GM21423 (cell line): Measurements from ENCODE around the gene MYOCD.

Experiments
- ATAC-seq: cut with Tn5 transposase; IDR thresholded peaks from one replicate; pipeline ENCODE4 v1.9.1; 2021; ENCODE audit warnings: mild to moderate bottlenecking, moderate library complexity; ENCODE audit not compliant: unreplicated experiment

The MYOCD gene

DNA sequence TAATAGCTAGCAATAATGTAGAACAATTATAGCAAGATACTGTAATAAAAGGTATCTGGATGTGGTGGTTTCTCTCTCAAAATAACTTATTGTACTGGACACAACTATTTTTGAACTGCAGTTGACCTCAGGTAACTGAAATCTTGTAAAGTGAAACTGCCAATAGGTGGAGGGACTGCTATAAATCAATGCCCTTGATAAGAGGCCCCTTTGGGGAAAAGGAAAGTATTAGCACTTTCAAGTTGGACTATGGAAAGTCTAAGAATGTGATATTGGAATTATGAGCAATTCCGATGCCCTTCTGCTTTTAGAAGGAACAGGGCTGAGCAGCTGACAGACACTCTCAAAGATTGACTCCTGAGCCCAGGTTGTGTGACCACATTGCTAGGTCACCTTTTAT, 79.1 kb downstream of the MYOCD start:
- no peak for ATAC-seq

DNA sequence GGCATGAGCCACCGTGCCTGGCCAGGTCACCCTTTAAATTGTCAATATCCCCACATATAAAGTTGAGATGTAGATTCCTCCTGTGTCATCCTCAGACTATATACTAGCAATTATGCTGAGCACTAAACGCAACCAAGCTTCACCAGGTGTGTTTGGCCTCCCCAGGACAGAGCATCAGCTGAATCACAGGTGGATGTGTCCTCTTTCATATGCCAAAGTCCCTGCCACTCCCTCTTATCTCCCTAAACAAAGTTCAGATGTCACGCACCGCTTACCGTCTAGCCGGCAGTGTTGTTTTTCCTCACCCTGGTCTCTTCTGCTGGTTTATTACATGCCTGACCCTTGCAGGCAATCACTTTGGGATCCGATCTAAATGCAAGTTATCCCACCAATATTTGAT, 79.8 kb downstream of the MYOCD start:
- no peak for ATAC-seq

DNA sequence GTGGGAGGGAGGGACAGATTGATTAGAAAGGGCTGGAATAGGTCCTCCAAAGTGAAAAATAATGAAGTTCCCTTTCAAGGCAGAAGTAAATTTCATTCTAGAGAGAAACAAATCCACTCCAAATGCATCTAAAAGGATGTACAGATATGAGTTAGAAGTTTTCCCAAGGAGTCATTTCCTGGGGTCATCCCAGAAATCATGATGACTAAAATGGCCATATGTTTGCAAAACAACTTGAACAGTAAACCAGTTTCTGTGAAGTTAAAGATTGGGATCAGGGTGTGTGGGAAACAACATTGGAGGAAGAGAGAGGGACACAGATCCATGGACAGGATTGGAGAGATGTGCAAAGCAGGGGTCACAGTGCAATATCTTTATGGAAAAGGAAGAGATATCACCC, 91.1 kb downstream of the MYOCD start:
- no peak for ATAC-seq

DNA sequence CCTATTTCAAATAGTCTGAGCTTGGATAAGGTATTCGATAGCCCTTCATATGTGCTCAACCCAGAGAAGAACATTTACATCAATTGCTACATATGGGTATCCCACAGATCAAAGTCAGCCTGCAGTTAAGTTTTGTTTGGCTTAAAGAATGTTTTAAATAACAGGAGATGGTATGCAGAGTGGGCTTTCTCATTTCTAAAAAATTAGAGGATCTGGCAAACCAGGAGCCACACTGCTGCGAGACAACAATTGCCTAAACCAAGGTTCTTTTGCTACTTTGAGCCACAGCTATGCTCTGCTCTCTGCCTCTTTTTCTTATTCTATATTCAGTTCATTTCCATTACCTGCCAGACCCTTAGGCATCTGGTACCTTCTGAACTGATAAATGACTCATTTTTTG, 93.4 kb downstream of the MYOCD start:
- no peak for ATAC-seq

DNA sequence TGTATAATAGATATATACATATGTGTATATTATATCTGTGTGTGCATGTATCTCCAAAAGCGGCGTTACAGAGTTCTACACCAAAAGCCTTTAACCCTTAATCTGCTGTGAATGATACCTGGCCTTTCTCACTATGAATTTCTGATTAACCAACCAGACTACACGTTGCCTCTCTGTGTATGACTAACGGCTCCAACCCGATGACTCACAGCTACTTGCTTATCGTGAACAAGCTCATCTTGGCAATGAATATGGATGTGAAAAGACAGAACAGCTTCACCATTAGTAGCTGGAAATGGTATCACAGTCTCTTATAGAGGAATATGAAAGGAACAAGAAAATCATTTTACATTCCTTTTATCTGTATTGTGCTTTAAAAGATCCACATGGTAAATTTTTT, 99.9 kb downstream of the MYOCD start:
- ATAC-seq, result no peak

DNA sequence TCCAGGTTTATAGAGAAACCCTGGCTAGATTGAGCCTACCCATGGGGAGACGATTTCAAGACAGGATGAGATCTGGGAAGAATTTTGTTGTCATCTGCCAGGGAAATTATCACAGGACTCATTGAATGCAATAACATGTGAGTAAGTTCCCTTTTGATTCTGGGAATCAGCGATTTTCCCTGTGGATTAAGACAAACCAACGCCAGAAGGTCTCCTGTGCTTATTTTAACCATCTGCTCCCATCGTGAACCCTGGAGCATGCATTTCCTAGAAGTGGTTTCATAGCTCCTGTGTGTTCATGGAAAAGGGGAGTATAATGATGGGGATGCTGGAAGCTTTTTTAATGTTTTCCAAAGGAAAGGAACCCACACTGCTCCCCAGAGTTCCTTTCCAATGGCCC, 102.6 kb downstream of the MYOCD start:
- ATAC-seq, result no peak

DNA sequence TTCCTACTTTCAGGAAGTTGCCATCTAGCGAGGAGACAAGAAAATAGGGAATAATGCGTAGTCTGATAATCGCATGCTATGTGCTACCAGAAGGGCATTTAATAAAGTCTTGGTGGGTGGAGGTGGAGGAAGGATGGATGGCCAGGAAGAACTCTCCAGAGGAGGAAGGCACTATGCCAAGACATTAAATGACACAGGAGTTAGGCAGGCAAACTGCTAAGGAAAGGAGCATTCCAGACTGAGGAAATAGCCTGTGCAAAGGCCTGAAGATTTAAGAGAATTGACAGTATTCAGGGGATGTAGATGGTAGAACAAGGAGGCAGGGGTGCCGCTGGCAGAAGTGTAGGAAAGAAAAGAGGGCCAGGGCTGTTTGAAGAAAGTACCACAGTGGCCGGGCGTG, 104.3 kb downstream of the MYOCD start:
- ATAC-seq, result no peak

DNA sequence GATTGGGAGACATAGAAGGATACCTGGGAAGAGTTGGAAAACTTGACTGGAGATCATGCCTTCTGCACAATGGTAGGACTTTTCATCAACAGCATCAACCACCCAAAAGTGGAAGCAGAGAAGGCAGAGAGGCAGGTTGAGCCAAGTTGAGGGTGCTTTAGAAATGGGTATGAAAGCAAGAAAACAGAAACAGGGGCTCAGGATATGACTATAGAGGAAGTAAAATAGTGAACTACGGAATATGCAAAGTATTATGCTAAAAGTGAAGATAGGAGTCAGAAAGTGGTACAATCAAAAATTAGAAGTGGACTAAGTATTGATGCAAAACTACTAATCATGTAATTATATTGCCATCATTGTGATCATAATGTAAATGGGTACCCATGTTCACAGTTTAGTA, 107.5 kb downstream of the MYOCD start:
- ATAC-seq, result no peak

DNA sequence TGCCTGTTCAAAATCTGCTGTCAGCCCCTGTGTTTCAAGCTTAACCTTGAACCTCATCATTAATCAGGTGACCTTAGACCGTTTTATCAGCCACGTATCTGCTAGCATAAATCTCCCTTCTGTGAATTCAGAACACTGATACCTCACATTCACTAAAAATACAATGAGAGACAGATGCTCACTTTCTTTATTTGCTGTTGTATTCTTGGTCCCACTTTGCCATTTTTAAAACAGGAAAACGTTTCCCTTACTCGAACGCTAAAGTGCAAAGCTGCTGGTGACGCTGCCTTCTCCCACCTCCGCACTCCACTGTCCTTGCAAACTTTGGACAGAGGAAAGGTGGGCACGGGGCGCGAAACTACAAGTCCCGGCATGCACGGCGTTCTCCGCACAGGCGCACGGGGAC, 123.4 kb downstream of the MYOCD start:
- peak; percentile 91 for ATAC-seq

DNA sequence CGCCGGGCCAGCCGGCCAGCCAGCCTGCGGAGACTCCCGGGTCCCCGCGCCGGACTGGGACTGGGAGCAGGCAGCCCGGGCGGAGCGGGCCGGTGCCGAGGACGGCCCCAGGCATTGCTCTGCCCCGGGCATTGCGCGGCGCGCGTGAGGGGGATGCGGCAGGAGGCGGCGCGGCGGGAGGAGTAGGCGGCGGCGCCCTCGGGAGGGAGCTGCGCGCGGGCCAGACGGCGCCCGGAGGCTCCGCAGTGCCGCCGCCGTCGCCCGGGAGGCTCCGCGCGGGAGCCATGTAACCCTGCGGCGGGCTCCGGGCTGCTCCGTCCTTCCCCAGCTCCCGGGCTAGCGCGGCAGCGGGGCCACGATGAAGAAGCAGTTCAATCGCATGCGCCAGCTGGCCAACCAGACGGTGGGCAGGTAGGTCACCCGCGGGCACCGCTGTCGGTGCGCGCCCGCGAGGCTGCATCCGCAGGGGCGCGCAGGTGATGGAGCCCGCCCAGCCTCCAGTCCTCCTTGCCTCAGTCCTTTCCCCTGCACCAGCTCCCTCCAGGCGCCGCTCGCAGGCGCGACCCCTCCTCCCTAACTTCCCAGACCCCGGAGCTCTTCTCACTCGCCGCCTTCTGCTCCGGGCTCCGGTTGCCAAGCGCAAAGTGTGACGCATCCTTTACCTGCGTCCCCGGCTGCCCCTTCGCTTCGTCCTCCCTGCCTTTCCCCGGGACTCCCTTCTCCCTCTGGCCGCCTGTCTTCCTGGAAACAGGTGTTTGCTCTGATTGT, 124.0 kb downstream of the MYOCD start, which contains the start of gene ARHGAP44:
Gene ARHGAP44 (plus strand): TSS at position 18 of the 768 bp plus-strand sequence. CDS start 341 bp downstream, at position 359.
- peak; percentile 72 for ATAC-seq

DNA sequence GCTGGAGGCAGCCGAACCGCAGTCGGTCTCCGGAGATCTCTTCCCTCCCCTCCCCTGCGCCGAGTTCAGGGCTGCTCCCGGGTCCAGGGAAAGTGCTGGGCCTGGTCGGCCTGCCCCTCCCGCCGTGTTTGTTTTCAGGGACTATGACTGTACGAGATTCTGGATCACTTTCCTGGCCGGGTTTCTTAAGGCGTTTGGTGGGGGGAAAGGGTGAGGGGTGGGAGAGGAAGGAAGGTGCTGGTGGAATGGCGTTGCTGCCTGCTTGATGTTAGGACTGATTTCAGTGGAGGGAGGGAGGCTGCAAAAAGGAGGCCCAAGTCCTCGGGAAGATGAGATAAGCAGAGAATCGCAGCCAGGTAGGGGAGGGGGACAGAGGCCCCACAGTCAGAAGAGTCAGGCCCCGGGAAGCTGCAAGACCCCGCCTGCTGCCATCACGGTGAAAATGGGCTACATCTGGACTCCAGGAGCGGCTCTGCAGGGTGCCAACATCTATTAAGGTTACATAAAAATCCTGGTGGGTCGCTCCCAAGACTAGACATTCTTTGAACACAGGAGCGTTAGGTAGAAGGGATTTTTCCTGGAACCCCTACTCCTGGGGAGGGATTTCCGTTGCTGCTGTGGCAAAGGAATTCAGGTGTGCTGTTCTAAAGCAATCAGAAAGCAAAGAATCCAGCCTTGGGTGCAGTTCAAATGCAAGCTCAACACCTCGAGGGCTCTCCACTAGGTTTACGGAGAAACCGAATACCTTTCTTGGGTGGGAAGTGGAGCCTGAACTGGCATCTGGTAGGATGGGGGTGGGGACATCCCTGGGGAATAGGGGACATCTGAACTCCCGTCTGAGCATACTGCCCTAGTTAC, 124.8 kb downstream of the MYOCD start:
- no peak for ATAC-seq

DNA sequence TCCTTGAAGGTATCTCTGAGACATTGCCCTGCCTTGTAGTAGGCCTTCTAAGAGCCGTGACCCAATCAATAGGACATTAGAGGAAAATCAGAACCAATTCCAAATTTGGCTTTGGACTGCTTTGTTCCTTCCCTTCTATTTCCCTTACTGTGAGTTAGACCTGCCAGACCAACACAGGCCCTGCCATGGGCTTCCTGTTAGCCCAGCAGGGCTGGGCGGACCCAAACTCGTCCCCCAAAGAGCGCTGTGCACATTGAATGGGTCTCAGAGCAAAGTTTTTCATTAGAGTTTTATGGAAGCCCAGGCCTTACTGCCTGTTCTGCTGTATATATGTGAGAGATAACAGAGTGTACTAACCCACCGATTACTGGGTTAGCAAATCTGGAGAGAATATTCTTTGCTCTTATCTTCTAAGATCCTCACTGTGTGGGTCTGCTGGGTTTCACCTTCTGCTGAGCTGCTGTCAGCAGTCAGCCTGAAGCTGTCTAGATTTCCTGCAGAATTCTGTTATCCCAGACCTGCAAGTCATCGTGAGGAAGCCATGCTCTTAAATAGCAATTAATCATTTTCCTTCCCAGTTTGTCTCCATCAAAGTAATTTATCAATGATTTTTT, 129.3 kb downstream of the MYOCD start:
- no peak for ATAC-seq

DNA sequence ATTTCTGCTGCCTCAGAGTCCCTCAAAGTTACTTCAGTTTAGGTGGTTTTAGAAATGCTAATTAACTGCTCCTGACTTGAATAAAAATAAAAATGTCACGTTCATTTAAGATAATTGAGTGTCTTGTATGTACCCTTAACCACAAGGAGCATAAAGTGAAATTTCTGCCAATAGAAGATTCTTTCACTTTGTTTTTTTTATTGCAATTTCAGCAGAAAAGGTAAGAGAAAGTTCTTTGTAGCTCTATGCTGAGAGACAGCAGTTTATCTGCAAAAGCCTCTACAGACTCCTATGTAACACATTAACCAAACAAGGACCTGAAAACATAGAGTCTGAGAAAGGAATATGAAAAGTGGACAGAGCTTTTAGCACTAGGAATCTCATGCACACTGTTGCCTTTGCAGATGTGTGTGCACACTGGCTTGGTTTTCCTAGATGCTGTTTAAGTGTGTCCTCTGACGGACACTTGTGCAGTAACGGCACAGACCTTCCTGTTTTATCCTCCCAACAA, 135.2 kb downstream of the MYOCD start:
- ATAC-seq, result no peak

DNA sequence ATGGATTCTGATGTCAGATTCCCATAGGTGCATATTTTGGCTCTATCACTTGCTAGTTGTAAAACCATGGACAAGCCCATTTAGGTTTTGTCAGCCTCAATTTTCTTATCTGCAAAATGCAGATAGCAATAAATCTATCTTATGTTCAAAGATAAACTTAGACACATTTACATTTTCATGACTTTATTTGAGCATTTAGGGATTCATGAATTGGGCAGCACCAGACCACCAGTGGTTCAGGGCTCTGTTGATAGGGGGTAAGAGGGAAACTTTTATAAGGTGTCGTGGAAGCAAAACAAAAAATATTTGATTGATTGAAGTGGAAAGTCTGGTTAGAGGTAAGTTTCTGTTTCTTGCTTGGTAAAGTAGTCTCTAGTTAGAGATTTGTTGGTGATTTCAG, 140.9 kb downstream of the MYOCD start:
- ATAC-seq, result no peak

DNA sequence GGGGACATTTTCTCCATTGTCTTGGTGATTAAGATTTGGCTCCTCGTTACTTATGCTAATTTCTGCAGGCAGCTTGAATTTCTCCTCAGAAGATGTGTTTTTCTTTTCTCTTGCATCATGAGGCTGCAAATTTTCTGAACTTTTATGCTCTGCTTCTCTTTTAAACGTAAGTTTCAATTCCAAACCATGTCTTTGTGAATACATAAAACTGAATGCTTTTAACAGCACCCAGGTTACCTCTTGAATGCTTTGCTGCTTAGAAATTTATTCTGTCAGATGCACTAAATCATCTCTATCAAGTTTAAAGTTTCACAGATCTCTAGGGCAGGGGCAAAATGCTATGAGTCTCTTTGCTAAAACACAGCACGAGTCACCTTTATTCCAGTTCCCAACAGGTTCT, 143.0 kb downstream of the MYOCD start:
- no peak for ATAC-seq

DNA sequence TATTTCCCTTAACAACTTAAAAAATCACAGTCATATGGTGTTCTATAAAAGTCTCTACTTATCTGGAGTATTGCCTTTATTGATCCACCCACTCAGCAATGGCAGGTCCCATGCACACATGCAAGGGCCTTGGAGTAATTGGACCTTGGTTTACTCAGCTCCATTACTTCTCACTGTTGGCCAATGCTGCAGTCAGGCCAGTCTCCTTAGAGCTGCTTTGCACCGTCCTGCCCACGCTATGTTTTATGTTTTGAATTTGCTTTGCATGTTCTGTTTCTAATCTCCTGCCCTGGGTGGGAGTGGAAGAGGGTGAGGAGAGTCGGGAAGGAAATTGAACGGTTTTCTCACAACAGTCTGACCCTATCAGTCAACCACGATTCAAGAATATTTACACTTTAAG, 147.2 kb downstream of the MYOCD start:
- no peak for ATAC-seq

DNA sequence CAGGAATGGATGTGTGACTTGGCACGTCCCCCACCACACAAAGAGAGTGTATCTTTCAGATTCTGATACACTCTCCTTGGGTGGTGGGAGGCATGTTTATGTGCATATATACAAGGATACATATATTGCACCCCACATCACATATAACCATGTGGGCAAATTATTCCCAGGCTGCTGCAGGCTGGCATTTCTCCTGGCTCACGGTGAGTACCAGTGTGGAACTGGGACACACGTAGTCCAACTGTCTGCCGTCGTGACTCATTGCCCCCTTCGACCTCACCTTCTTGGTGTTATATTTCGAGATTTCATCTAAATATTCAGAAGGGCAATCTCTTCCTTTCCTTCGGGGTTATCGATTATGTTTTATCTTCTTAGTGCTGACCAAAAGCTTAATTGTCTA, 148.0 kb downstream of the MYOCD start:
- no peak for ATAC-seq

DNA sequence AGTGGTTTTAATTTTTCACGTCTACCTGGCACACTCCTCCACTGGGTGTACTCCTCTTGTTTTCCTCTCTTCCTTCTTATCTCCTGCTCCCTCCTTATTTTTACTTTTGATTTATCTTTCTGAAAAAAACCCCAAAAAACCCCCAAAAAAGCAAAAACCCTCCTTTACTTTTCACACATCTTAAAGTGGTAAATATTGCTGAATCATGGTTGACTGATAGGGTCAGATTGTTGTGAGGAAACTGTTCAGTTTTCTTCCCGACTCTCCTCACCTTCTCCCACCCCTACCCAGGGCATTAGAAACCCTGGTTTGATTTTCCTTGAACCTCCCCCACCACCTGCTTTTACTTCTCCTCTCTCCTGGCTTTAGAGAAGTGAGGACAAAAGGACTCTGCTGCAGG, 149.0 kb downstream of the MYOCD start:
- ATAC-seq, result no peak

DNA sequence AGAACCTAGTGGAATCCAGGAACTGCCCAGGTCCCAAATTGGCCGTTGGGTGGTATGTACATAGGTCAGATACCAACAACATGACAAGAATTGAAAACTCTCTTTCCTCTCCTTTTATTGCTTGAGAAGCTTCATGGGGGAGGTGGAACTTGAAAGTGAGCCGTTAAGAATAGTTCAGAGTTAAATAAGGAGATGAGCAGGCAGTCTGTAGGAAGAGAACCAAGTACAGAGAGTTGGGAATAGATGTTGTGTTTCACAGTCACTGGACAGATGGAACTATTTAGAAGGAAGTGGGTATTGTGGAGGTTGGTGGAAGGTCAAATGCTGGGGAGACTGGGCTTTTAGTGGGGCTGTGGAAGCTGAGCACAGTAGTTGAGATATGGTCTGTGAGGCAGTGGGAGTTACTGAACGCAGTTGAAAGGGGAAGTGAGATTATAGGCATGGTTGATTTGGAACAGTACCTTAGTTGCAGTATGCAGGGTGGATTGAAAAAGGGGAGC, 150.0 kb downstream of the MYOCD start:
- peak; percentile 99 for ATAC-seq
